Aorta (tissue), 5 donors: ENCODE measurements around the gene ZMYM4. TPM values are rescaled to one million over a fixed set of nuclear protein-coding genes. Genes with fewer than 3 reads are reported as not detected.

Experiments used
- ATAC-seq: fragments of 200-7000 bp; cut with Tn5 transposase; one replicate; pipeline ENCODE4 v1.9.1; 2022; ENCODE audit warnings: moderate library complexity; ENCODE audit not compliant: low FRiP score
- DNase-seq, 2 donors: peaks; one replicate each; pipeline ENCODE4 v3.0.0-alpha.2; 2020
- H3K27ac ChIP-seq, 2 donors: one replicate each; pipeline ENCODE4 v1.5.1; 2013; ENCODE audit warnings: low read length in 2 of 2, mild to moderate bottlenecking in 2 of 2, moderate library complexity in 2 of 2, control low read depth in 1 of 2, inconsistent platforms in 1 of 2, low read depth in 1 of 2
- H3K27me3 ChIP-seq, 2 donors: one replicate each; pipeline ENCODE4 v1.6.1; 2013; ENCODE audit warnings: control low read depth in 1 of 2, low read length in 1 of 2, mild to moderate bottlenecking in 1 of 2, moderate library complexity in 1 of 2; ENCODE audit not compliant: insufficient read depth in 2 of 2, control insufficient read depth in 1 of 2
- H3K36me3 ChIP-seq, 2 donors: one replicate each; pipeline ENCODE4 v1.6.1; 2013; ENCODE audit warnings: control low read depth in 1 of 2, low read length in 1 of 2, mild to moderate bottlenecking in 1 of 2; ENCODE audit not compliant: insufficient read depth in 2 of 2, control insufficient read depth in 1 of 2
- H3K4me1 ChIP-seq, 2 donors: one replicate each; pipeline ENCODE4 v1.6.1; 2013; ENCODE audit warnings: low read length in 2 of 2, control low read depth in 1 of 2, mild to moderate bottlenecking in 1 of 2, moderate library complexity in 1 of 2; ENCODE audit not compliant: insufficient read depth in 2 of 2, control insufficient read depth in 1 of 2
- H3K4me3 ChIP-seq, 2 donors: one replicate each; pipeline ENCODE4 v1.5.1; 2013; ENCODE audit warnings: low read length in 2 of 2, control low read depth in 1 of 2, mild to moderate bottlenecking in 1 of 2
- H3K9me3 ChIP-seq: one replicate; pipeline ENCODE4 v1.6.1; 2013; ENCODE audit warnings: mild to moderate bottlenecking, low read length; ENCODE audit not compliant: control insufficient read depth
- WGBS, 2 donors: extraction: QIAGEN DNeasy Blood & Tissue Kit; methylation state at CpG; one replicate each; pipeline ENCODE4 v1.1.7; 2013; 5-methylcytosine and 5-hydroxymethylcytosine counted together
- intact Hi-C, 2 donors: fragments of 100-400 bp; cut with DNase I; formaldehyde crosslinking; loops; one replicate each; pipeline versions ENCODE4 v1.14.2 to v1.15.0; 2022
- polyA plus RNA-seq, 2 donors: library from polyadenylated mRNA; stranded (reverse); fragments of 200-250 nt; gene quantifications; one replicate each; pipeline ENCODE4 v1.2.3, GENCODE V29; 2013
- total RNA-seq, 2 donors: library from RNA; stranded (reverse); fragmentation: NEBNext Ultra II Directional; extraction: Animal tissue kit (Norgen Biotek cat#: 25700); gene quantifications; one replicate each; pipeline ENCODE4 v1.2.1, GENCODE V29; 2021
- donor health status: healthy with polysubstance abuse.
- donor health status: Bipolar disorder and iron deficiency.
- donor health status: DM: no; HTN: no; CAD: no.
- donor health status: DM: no; HTN: no; CAD: no.
- donor health status: DM: yes; HTN: yes; CAD: no.

ZMYM4 gene
- total and polyA plus RNA-seq, 4 donors, result 6.6 to 57.0 (median 32.9) TPM

GRCh38 chr1:35390600-35391494 is 122.3 kb downstream of the ZMYM4 start:
- Histone ChIP-seq H3K27me3 (no peaks in the 10 kb centered on the region), H3K27ac (no peak overlapping the region), H3K4me3 (no peak overlapping the region), H3K36me3 (peaks cover 3 to 7% of the 10 kb centered on the region in 2 donors), H3K4me1 (no peaks in the 10 kb centered on the region), H3K9me3 (no peaks in the 10 kb centered on the region)
- ATAC-seq, result no peak
- 72 to 81% methylated on average over 10 of the region's 10 CpGs for WGBS, 2 donors
- intact Hi-C loops, result no loop called here
- DNase-seq, result peak in 1 of 2 donors; percentile 34

GRCh38 chr1:35394386-35394785 is 125.9 kb downstream of the ZMYM4 start:
- intact Hi-C loops, result no loop called here
- Histone ChIP-seq H3K36me3 (peaks cover 3 to 6% of the 10 kb centered on the region in 2 donors), H3K4me1 (no peaks in the 10 kb centered on the region), H3K9me3 (no peaks in the 10 kb centered on the region), H3K27me3 (no peaks in the 10 kb centered on the region), H3K27ac (no peak overlapping the region), H3K4me3 (no peak overlapping the region)
- 87 to 97% methylated on average over 2 of the region's 2 CpGs for WGBS, 2 donors
- no peak for DNase-seq
- ATAC-seq, result no peak

- ATAC-seq (no peak), DNase-seq (no peak)
- Histone ChIP-seq H3K27me3 (no peaks in the 10 kb centered on the region), H3K4me3 (no peak overlapping the region), H3K36me3 (peaks cover 3 to 6% of the 10 kb centered on the region in 2 donors), H3K9me3 (no peaks in the 10 kb centered on the region), H3K27ac (no peak overlapping the region), H3K4me1 (no peaks in the 10 kb centered on the region)
- intact Hi-C loops, result no loop called here
- 97 to 98% methylated on average over 3 of the region's 3 CpGs for whole genome bisulfite sequencing, 2 donors
Measured at GRCh38 chr1:35398739-35399138, 130.2 kb downstream of the ZMYM4 start.

- DNase-seq (no peak), ATAC-seq (no peak)
- Histone ChIP-seq H3K4me3 (no peak overlapping the region), H3K4me1 (no peaks in the 10 kb centered on the region), H3K27me3 (no peaks in the 10 kb centered on the region), H3K27ac (no peak overlapping the region), H3K9me3 (no peaks in the 10 kb centered on the region), H3K36me3 (peaks cover 2 to 4% of the 10 kb centered on the region in 2 donors)
- intact Hi-C loops, result no loop called here
Measured at GRCh38 chr1:35401049-35401448, 132.5 kb downstream of the ZMYM4 start.

- no peak for ATAC-seq
- H3K27ac ChIP-seq, result no peak overlapping the region
- H3K36me3 ChIP-seq, result peaks cover 2 to 11% of the 10 kb centered on the region in 2 donors
- no peaks in the 10 kb centered on the region for H3K4me1 ChIP-seq
- no peaks in the 10 kb centered on the region for H3K9me3 ChIP-seq
- intact Hi-C loops, result no loop called here
- H3K4me3 ChIP-seq, result no peak overlapping the region
- no peak for DNase-seq
- H3K27me3 ChIP-seq, result no peaks in the 10 kb centered on the region
Measured at GRCh38 chr1:35406103-35406502, 137.6 kb downstream of the ZMYM4 start.

GRCh38 chr1:35407743-35408142 is 139.2 kb downstream of the ZMYM4 start:
- intact Hi-C loops, result no loop called here
- Histone ChIP-seq H3K4me1 (no peaks in the 10 kb centered on the region), H3K27ac (no peak overlapping the region), H3K27me3 (no peaks in the 10 kb centered on the region), H3K36me3 (peaks cover 2 to 11% of the 10 kb centered on the region in 2 donors), H3K4me3 (no peak overlapping the region), H3K9me3 (no peaks in the 10 kb centered on the region)
- ATAC-seq (no peak), DNase-seq (no peak)
- WGBS, 2 donors, result 96 to 97% methylated on average over 4 of the region's 4 CpGs

- Histone ChIP-seq H3K4me3 (no peak overlapping the region), H3K9me3 (no peaks in the 10 kb centered on the region), H3K27me3 (no peaks in the 10 kb centered on the region), H3K4me1 (no peaks in the 10 kb centered on the region), H3K27ac (no peak overlapping the region), H3K36me3 (peaks cover 2 to 15% of the 10 kb centered on the region in 2 donors)
- intact Hi-C loops, result no loop called here
- 97 to 99% methylated on average over 1 of the region's 1 CpG for WGBS, 2 donors
- ATAC-seq, result no peak
- DNase-seq, result no peak
Measured at GRCh38 chr1:35408925-35409324, 140.4 kb downstream of the ZMYM4 start.

GRCh38 chr1:35426097-35426586 is 157.6 kb downstream of the ZMYM4 start:
- ATAC-seq, result no peak
- Histone ChIP-seq H3K36me3 (peaks cover 0 to under 1% of the 10 kb centered on the region in 2 donors), H3K27ac (no peak overlapping the region), H3K4me1 (no peaks in the 10 kb centered on the region), H3K4me3 (no peak overlapping the region), H3K27me3 (no peaks in the 10 kb centered on the region), H3K9me3 (no peaks in the 10 kb centered on the region)
- 45 to 49% methylated on average over 2 of the region's 2 CpGs for WGBS, 2 donors
- intact Hi-C loops, result no loop called here
- no peak for DNase-seq

GRCh38 chr1:35428360-35428759 is 159.9 kb downstream of the ZMYM4 start:
- Histone ChIP-seq H3K27ac (no peak overlapping the region), H3K27me3 (no peaks in the 10 kb centered on the region), H3K36me3 (peaks cover 3 to 5% of the 10 kb centered on the region in 2 donors), H3K4me3 (no peak overlapping the region), H3K9me3 (no peaks in the 10 kb centered on the region), H3K4me1 (no peaks in the 10 kb centered on the region)
- 94 to 95% methylated on average over 7 of the region's 7 CpGs for WGBS, 2 donors
- DNase-seq (no peak), ATAC-seq (no peak)
- intact Hi-C loops, result no loop called here
